Effector memory CD4-positive, alpha-beta T cell (primary cell): Measurements from ENCODE around the gene CNNM2.

ENCODE experiments used
- DNase-seq, 3 donors: peaks; one replicate each; pipeline ENCODE4 v3.0.0-alpha.2; 2020
- H3K27ac ChIP-seq: 2 replicates; pipeline ENCODE4 v1.7.0; 2013; ENCODE audit warnings: mild to moderate bottlenecking, low read length, moderate library complexity; ENCODE audit not compliant: insufficient read depth, poor library complexity, severe bottlenecking
- H3K27me3 ChIP-seq: replicated peaks from 2 replicates; pipeline ENCODE4 v1.7.0; 2013; ENCODE audit warnings: mild to moderate bottlenecking, low read length; ENCODE audit not compliant: insufficient read depth, control insufficient read depth, poor library complexity, severe bottlenecking
- H3K36me3 ChIP-seq: 2 replicates; pipeline ENCODE4 v1.7.0; 2013; ENCODE audit warnings: mild to moderate bottlenecking, low read length, moderate library complexity; ENCODE audit not compliant: control insufficient read depth, insufficient read depth
- H3K4me1 ChIP-seq: 2 replicates; pipeline ENCODE4 v1.7.0; 2013; ENCODE audit warnings: low read length, mild to moderate bottlenecking; ENCODE audit not compliant: control insufficient read depth, insufficient read depth, poor library complexity, severe bottlenecking
- H3K4me3 ChIP-seq: 2 replicates; pipeline ENCODE4 v1.7.0; 2013; ENCODE audit warnings: low read length, low read depth, mild to moderate bottlenecking; ENCODE audit not compliant: insufficient read depth, poor library complexity, severe bottlenecking
- H3K9me3 ChIP-seq: 2 replicates; pipeline ENCODE4 v1.7.0; 2013; ENCODE audit warnings: mild to moderate bottlenecking, low read length, moderate library complexity; ENCODE audit not compliant: control insufficient read depth

Gene CNNM2

DNA sequence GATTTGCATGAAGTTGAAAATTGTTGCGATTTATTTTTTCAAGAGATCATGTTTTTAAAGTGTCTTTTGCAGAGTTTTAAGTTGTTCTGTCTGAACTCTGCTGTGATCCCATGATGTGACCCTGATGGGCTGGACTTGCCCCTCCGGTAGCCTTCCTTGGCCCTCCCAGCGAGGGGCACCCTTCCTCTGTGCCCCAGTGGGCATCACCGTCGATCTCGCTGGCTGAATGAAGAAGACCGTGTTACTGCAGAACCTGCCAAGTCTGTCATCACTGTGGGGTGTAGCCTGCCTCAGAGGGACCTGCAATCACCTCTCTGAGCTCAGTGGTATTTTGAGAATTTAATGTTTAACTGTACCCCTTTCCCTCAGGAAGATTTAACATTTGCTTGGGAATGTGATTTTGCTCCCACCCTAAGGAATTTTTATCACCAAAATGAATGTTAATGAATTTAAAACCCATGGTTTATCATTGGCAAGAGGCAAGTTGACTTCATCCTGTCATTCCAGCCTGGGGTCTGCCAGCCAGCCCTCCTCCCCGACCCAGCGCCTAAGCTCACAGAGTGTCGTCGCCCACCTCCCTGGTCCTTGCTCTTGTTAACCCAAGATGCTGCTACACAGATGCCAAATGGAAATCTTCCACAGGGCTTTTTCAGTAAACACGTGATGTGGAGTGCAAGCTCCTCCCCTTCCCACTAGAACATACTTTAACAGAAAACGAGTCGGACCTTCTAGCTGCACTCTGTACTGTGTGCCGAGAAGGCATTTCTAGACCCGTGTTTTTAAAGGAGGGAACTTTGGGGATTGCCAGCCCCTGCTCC, 159.6 kb downstream of the CNNM2 start:
- H3K27ac ChIP-seq = no peak overlapping the region
- no peaks in the 10 kb centered on the region for H3K27me3 ChIP-seq
- DNase-seq = no peak
- no peaks in the 10 kb centered on the region for H3K4me1 ChIP-seq
- H3K36me3 ChIP-seq = peaks cover 15% of the 10 kb centered on the region
- H3K4me3 ChIP-seq = no peak overlapping the region
- H3K9me3 ChIP-seq = no peaks in the 10 kb centered on the region

GRCh38 chr10:103078309-103078615, 160.2 kb downstream of the CNNM2 start:
- no peaks in the 10 kb centered on the region for H3K4me1 ChIP-seq
- DNase-seq = no peak
- peaks cover 15% of the 10 kb centered on the region for H3K36me3 ChIP-seq
- H3K27me3 ChIP-seq = no peaks in the 10 kb centered on the region
- no peak overlapping the region for H3K4me3 ChIP-seq
- no peaks in the 10 kb centered on the region for H3K9me3 ChIP-seq
- H3K27ac ChIP-seq = no peak overlapping the region

DNA sequence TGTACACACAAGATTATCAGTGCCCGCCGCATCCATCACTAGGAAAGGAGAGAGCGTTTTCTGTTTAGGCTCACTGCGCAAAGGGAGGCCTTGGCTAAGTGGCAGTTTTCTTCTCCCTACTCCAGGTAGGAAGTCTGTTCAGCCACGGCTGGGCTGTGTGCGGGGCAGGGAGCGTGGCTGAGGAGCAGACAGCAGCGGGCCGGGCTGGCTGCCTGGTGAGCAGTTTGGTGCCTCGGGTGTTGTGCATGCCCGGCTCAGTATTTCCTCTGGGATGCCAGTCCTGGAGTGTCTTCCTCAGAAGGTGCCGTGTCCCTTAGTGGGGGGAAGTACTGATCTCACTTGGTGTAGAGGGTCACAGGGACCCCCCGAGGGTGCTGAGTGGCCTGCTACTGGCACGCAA, 160.6 kb downstream of the CNNM2 start:
- Histone ChIP-seq H3K4me3 (no peak overlapping the region), H3K9me3 (no peaks in the 10 kb centered on the region), H3K27ac (no peak overlapping the region), H3K27me3 (no peaks in the 10 kb centered on the region), H3K36me3 (peaks cover 20% of the 10 kb centered on the region), H3K4me1 (no peaks in the 10 kb centered on the region)
- no peak for DNase-seq

DNA sequence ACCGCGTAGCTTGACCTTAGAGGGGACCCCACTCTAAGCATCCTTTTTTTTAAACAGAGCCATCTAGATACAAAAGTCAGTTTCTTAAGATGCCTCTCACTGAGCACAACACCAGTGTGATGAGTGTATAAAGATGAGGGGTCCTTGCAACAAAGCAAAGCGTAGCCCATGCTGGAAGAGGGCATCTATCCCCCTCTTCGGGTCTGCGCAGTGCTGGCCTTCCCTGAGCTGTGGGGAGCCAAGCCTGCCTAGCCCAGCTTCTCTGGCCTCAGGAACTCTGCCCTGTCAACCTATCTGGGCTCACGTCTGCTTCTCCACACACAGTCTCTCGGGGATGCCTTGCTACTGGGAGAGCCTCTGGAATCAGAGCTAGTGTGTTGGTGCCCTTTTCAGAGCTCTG, 161.0 kb downstream of the CNNM2 start:
- H3K36me3 ChIP-seq = peaks cover 24% of the 10 kb centered on the region
- no peaks in the 10 kb centered on the region for H3K4me1 ChIP-seq
- DNase-seq = no peak
- no peak overlapping the region for H3K27ac ChIP-seq
- H3K4me3 ChIP-seq = no peak overlapping the region
- H3K9me3 ChIP-seq = no peaks in the 10 kb centered on the region
- H3K27me3 ChIP-seq = no peaks in the 10 kb centered on the region

GRCh38 chr10:103079946-103080345, 161.9 kb downstream of the CNNM2 start:
- no peak overlapping the region for H3K4me3 ChIP-seq
- H3K9me3 ChIP-seq = no peaks in the 10 kb centered on the region
- peaks cover 27% of the 10 kb centered on the region for H3K36me3 ChIP-seq
- H3K27me3 ChIP-seq = no peaks in the 10 kb centered on the region
- H3K27ac ChIP-seq = no peak overlapping the region
- H3K4me1 ChIP-seq = no peaks in the 10 kb centered on the region
- DNase-seq = no peak

DNA sequence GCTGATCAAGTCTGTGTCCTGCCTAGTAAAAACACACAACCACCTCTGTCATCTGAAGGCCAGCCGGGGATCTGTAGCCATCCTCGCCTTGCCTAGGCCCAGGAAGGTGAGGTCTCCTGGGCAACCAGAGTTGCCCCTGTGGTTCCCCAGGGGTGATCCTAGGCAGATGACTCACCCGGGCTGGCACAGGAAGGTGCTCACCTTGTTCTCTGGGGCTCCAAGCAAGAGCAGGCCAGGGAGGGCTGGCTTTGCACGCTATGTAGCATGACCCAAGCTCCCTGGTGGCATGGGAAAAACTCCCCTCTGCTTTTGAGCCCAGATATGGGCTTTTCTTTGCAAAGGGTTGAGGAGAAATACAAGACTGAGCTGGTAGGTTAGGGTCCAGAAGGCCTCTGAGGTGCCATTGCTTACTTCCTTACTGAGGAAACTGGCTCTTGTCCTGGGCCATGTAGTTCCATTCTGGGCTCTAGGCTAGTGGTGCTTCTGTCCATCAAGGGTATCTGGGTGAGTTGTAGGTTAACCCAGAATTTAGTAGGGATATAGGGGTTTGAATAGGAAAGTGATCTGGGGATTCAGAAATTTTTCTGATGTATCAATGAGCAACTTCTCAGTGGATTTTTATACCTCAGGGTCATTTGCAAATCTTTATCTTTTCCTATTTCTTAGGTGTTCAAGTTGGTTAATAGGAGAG, 162.9 kb downstream of the CNNM2 start:
- Histone ChIP-seq H3K9me3 (no peaks in the 10 kb centered on the region), H3K27ac (no peak overlapping the region), H3K27me3 (no peaks in the 10 kb centered on the region), H3K4me3 (no peak overlapping the region), H3K4me1 (no peaks in the 10 kb centered on the region), H3K36me3 (peaks cover 30% of the 10 kb centered on the region)
- DNase-seq = no peak

DNA sequence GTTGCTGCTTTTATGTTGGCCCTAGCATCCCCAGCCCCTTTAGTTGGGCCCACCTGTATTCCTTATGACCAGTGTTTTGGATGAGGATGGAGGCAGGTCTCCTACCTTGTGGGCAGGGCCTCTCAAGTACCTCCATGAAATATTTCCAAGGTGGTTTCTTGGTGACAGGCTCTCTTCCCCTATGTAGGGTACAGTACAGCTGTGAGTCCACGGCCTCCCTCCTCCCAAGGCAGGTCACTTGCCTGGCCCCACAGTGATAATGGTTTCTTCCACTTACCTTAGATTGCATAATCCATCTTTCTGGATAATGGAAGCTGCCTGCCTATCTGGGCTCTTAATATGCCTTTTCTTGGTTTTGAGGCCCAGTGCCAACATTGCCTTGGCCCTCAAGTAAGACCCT, 164.6 kb downstream of the CNNM2 start:
- Histone ChIP-seq H3K36me3 (peaks cover 23% of the 10 kb centered on the region), H3K4me1 (no peaks in the 10 kb centered on the region), H3K27ac (no peak overlapping the region), H3K4me3 (no peak overlapping the region), H3K9me3 (no peaks in the 10 kb centered on the region), H3K27me3 (no peaks in the 10 kb centered on the region)
- DNase-seq = no peak

DNA sequence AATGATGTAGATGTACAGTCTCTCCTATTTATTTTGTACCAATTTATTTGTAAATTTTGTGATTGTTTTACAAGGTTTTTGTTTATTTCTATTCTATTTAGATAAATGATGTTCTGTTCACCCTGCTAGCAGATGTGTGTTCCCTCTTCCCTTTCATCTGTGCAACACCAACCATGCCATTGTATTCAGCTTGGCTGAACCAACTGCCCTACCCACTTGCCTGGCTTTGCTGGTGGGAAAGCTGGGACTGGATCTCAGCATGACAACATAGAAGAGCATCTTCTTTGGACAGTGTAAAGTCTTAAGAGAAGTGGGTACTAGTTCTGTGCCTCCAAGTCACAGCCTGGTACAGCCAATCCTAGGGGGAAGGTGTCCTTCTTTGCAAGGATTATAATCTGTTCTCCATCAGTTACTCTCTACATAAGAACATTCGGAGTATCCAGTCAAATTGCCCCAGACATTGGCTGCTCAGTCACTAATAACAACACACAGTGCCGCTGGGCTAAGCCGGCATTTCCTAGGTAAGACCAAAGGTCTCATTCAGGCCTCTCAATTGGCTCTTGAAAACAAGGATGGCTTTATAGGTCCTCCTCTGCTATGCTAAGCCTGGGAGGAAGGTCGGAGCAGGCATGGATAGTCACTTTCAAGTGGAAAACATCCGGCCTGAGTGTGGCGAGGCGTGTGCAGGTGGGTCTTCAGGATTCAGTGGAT, 165.3 kb downstream of the CNNM2 start:
- Histone ChIP-seq H3K36me3 (peaks cover 24% of the 10 kb centered on the region), H3K4me1 (no peaks in the 10 kb centered on the region), H3K27ac (no peak overlapping the region), H3K27me3 (no peaks in the 10 kb centered on the region), H3K9me3 (no peaks in the 10 kb centered on the region), H3K4me3 (no peak overlapping the region)
- DNase-seq = no peak

- peaks cover 28% of the 10 kb centered on the region for H3K36me3 ChIP-seq
- no peaks in the 10 kb centered on the region for H3K9me3 ChIP-seq
- no peak overlapping the region for H3K4me3 ChIP-seq
- no peak overlapping the region for H3K27ac ChIP-seq
- no peak for DNase-seq
- no peaks in the 10 kb centered on the region for H3K27me3 ChIP-seq
- H3K4me1 ChIP-seq = no peaks in the 10 kb centered on the region
Observed at GRCh38 chr10:103083977-103084320, 165.9 kb downstream of the CNNM2 start.

- Histone ChIP-seq H3K27ac (no peak overlapping the region), H3K4me3 (no peak overlapping the region), H3K27me3 (no peaks in the 10 kb centered on the region), H3K9me3 (no peaks in the 10 kb centered on the region), H3K36me3 (peaks cover 51% of the 10 kb centered on the region), H3K4me1 (no peaks in the 10 kb centered on the region)
- no peak for DNase-seq
Observed at GRCh38 chr10:103086261-103086660, 168.2 kb downstream of the CNNM2 start.
